Panc1 (cell line): ENCODE data around the gene MAMDC2. TPM values are rescaled to one million over a fixed set of nuclear protein-coding genes. Genes with fewer than 3 reads are reported as not detected.

Experiments
- ATAC-seq: fragments of 200-7000 bp; cut with Tn5 transposase; 2 replicates; pipeline ENCODE4 v1.9.1; 2020; ENCODE audit warnings: mild to moderate bottlenecking, moderate library complexity
- BruUV-seq: library from RNA; stranded (reverse); fragments of 400-500 nt; replicated peaks from 2 replicates; lab custom pipeline; 2021; lab: Mats Ljungman, UMichigan
- CTCF ChIA-PET: fragments of 300-600 bp; sonication (Branson Sonifier 250); formaldehyde crosslinking; loops from one replicate; lab custom pipeline; 2022; ENCODE audit warnings: antibody characterized with exemption; lab: Charles Lee
- POLR2A ChIA-PET: fragments of 300-600 bp; sonication (Branson Sonifier 250); formaldehyde crosslinking; loops from one replicate; lab custom pipeline; 2022; ENCODE audit warnings: antibody characterized with exemption; lab: Charles Lee
- DNase-seq: peaks from one replicate; pipeline ENCODE4 v3.0.0-alpha.2; 2010; ENCODE audit warnings: low read depth, low spot score
- H3K27ac ChIP-seq: 2 replicates; pipeline ENCODE4 v1.5.1; 2011; ENCODE audit warnings: mild to moderate bottlenecking, low read length, inconsistent platforms
- H3K27me3 ChIP-seq: fragments of 200-500 bp; sonication (Bioruptor generic); 2 replicates; pipeline ENCODE4 v1.6.0; 2014; ENCODE audit warnings: low read length, inconsistent platforms; ENCODE audit not compliant: control insufficient read depth, insufficient read depth
- H3K36me3 ChIP-seq: fragments of 200-500 bp; sonication (Bioruptor generic); 2 replicates; pipeline ENCODE4 v1.5.1; 2014; ENCODE audit warnings: inconsistent platforms, mild to moderate bottlenecking, low read length, moderate library complexity; ENCODE audit not compliant: control insufficient read depth, insufficient read depth
- H3K4me1 ChIP-seq: 2 replicates; pipeline ENCODE4 v1.5.1; 2011; ENCODE audit warnings: inconsistent platforms, mild to moderate bottlenecking, low read length, moderate library complexity; ENCODE audit not compliant: control insufficient read depth, insufficient read depth
- H3K4me3 ChIP-seq, 2 experiments: 2 replicates each; pipeline ENCODE4 v1.5.1; 2011 to 2012; ENCODE audit warnings: low read depth in 2 of 2, low read length in 2 of 2, mild to moderate bottlenecking in 2 of 2, inconsistent platforms in 1 of 2, moderate library complexity in 1 of 2
- H3K9me3 ChIP-seq: fragments of 200-500 bp; sonication (Bioruptor generic); 2 replicates; pipeline ENCODE4 v1.5.1; 2014; ENCODE audit warnings: low read depth, mild to moderate bottlenecking, inconsistent platforms, low read length, moderate library complexity; ENCODE audit not compliant: control insufficient read depth, insufficient read depth
- CTCF ChIP-seq: fragments of 450-650 bp; IDR thresholded peaks from 2 replicates; pipeline ENCODE4 v1.5.1; 2017; ENCODE audit warnings: mild to moderate bottlenecking
- POLR2AphosphoS5 ChIP-seq: IDR thresholded peaks from 2 replicates; pipeline ENCODE4 v1.6.1; 2012; ENCODE audit warnings: mild to moderate bottlenecking, low read depth, low read length, moderate library complexity
- REST ChIP-seq, 2 experiments: IDR thresholded peaks; 2 replicates each; pipeline ENCODE4 v1.6.1; 2011 to 2012; ENCODE audit warnings: low read depth in 2 of 2, control low read depth in 1 of 2, low read length in 1 of 2, mild to moderate bottlenecking in 1 of 2, moderate library complexity in 1 of 2; ENCODE audit not compliant: insufficient read depth in 1 of 2
- SIN3A ChIP-seq: IDR thresholded peaks from 2 replicates; pipeline ENCODE4 v1.6.1; 2012; ENCODE audit warnings: low read depth, mild to moderate bottlenecking, low read length, moderate library complexity, borderline replicate concordance; ENCODE audit not compliant: insufficient read depth
- TCF7L2 ChIP-seq: IDR thresholded peaks from 2 replicates; pipeline ENCODE4 v1.6.1; 2011; ENCODE audit warnings: mild to moderate bottlenecking, low read depth, low read length, inconsistent platforms
- in situ Hi-C: cut with HindIII; loops from 2 replicates; pipeline ENCODE4 v1.10.0; 2016; ENCODE audit warnings: low sequenced_read_pairs, low pct_unique_long_range_greater_than_20kb
- intact Hi-C: fragments of 100-400 bp; cut with micrococcal nuclease; formaldehyde crosslinking; loops from one replicate; pipeline ENCODE4 v1.10.0; 2022; ENCODE audit not compliant: unreplicated experiment
- total RNA-seq: library from RNA; stranded (reverse); gene quantifications from one replicate; pipeline ENCODE4 v1.2.1, GENCODE V29; 2021; ENCODE audit not compliant: unreplicated experiment

MAMDC2 gene
- total RNA-seq, 1 experiment from 2014 or later, result 1.5 TPM

DNA sequence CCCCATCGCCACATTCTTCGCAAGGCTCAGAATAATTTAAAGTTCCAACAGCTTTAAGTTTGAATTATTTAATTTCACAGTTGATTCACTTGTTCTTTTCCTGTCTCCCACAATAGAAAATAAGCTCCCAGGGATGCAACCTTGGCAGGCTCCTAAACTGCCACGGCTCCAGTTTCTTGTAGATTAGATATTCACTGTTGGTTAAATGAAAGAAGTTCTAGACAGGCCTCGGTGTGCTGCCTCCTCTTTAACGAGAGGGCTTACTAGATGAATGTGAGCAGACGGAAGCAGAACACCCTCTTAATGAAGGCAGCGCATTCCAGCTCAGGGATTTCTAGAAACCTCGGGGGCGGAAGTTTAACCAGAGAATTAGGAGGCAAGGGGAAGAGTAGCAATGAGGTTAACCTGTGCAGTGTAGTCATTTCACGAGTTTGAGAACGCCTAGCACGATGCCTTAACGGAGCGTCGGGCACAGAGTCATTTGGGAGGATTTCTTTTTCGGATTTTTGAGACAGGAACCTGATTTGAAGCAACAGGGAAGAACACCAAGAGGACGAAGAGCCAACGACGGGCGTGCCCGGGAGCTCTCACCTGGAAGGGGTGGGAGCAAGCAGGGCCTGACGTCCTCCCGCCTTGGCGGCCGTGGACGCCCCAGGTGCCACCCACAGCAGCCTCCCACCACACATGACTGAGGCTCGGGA, 214.5 kb downstream of the MAMDC2 start:
- H3K4me3 ChIP-seq, result peak overlapping the region; percentile 90 to 96
- in situ Hi-C loops, result no loop called here
- H3K9me3 ChIP-seq, result no peaks in the 10 kb centered on the region
- ChIA-PET CTCF (interaction anchor here (1.0 kb wide), 1 partner anchor 344 kb away, joined by 3 read pairs; no protein-coding TSS in a partner anchor), POLR2A (no interaction called here)
- H3K27me3 ChIP-seq, result no peaks in the 10 kb centered on the region
- peak overlapping the region; percentile 84 for H3K27ac ChIP-seq
- no peak for TF ChIP-seq TCF7L2
- no peak for TF ChIP-seq REST (IDR thresholded peaks at IDR 0.05; ENCODE audit: insufficient read depth in 1 of 2, low read depth in 2 of 2, low read length in 1 of 2)
- no peak for TF ChIP-seq CTCF
- no peak for TF ChIP-seq SIN3A
- no peak for TF ChIP-seq POLR2AphosphoS5
- ATAC-seq (peak; percentile 83), DNase-seq (no peak)
- intact Hi-C loops, result no loop called here
- TSS peak; percentile 93 for BruUV-seq
- peaks cover 3% of the 10 kb centered on the region for H3K36me3 ChIP-seq
- peaks cover 12% of the 10 kb centered on the region for H3K4me1 ChIP-seq

DNA sequence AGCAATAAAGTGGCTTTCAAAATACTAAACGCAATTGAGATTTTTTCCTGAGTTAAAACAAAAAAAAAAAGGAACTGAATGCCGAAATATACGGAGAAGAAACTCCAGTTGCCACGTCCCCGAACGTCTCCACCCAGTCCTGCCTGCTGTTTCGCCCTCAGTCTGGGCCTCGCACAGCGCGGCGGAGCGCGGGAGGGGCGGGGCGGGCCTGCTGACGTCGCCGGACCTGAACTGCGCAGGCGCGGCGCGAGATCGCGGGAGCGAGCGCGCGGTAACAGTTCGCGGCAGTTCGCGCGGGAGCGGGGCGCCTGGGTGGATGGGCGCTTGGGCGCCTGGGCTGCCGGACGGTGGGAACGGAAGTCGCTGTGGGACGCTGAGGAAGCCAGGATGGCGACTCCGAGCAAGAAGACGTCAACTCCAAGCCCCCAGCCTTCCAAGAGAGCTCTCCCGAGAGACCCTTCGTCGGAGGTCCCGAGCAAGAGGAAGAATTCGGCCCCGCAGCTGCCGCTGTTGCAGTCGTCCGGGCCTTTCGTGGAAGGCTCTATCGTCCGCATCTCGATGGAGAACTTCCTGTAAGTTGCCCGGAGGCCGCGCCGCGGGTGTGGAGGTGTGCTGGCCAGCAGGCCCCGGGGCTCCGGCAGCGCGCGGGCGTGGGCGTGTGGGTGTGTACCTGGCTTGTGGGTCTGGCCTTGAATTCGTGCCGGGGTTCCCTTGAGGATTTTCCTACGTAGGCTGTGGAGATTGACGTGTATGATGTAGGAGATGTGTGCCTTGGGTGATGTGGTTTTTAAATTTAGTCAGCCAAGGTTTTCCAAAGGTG, 215.3 kb downstream of the MAMDC2 start, which contains the start of gene SMC5:
Gene SMC5, plus strand, starts transcription at position 287 of the 820 bp plus-strand sequence. Its CDS starts 101 bp downstream, at position 388.
- TF ChIP-seq SIN3A, result peak; percentile 62; the same call in 1 of the 2 replicates
- peak; percentile 83; the same call in 1 of the 2 replicates for TF ChIP-seq POLR2AphosphoS5
- no peak for TF ChIP-seq REST (IDR thresholded peaks at IDR 0.05; ENCODE audit: insufficient read depth in 1 of 2, low read depth in 2 of 2, low read length in 1 of 2)
- TF ChIP-seq CTCF, result no peak
- no peak for TF ChIP-seq TCF7L2
- Histone ChIP-seq H3K36me3 (peaks cover 7% of the 10 kb centered on the region), H3K27me3 (no peaks in the 10 kb centered on the region), H3K4me1 (peaks cover 12% of the 10 kb centered on the region), H3K27ac (peak within 1 kb of the TSS; percentile 84), H3K9me3 (no peaks in the 10 kb centered on the region), H3K4me3 (peak within 1 kb of the TSS; percentile 90 to 96)
- BruUV-seq, result TSS peak; percentile 83
- ChIA-PET POLR2A (no interaction called here), CTCF (no interaction called here)
- ATAC-seq (peak; percentile 93), DNase-seq (no peak)
- intact Hi-C loops (no loop called here), in situ Hi-C loops (no loop called here)
